Eye (tissue), 1 donor: ENCODE measurements around the gene GKN2.

Experiments used
- DNase-seq: peaks from one replicate; pipeline ENCODE4 v3.0.0-alpha.2; 2015

The GKN2 gene, protein sequence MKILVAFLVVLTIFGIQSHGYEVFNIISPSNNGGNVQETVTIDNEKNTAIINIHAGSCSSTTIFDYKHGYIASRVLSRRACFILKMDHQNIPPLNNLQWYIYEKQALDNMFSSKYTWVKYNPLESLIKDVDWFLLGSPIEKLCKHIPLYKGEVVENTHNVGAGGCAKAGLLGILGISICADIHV

DNA sequence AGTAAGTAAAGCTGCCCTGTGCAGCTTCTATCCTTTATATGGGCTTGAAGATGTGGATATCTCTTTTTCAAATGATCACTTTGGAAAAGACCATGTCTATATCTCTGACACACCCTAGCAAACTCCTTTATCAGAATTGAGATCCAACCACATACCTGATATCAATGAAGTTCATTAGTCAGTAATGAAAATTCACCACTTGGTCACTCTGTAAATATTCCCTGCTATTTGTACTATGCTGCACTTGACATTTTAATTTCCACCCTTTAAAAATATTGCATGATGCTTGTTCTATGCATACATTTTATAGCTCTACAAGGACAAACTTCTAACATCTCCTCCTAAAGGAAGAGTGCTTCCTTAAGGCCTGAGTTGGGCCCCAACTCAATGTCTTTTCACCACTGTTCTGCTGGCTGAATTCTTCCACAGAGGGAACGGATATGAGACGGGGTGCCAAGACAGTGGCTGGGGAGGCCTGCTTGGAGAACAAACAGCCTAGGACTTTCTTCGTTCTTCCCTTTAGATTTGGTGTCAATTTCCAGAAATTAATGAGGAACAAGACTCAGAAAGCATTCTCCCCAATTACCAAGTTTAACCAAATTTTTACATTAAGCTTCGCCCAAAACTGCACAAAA, at the start of gene GKN2:
GKN2 (minus strand) TSS at position 7 of the 635 bp plus-strand sequence. CDS start 32 bp downstream, outside the sequence.
- DNase-seq: no peak

DNA sequence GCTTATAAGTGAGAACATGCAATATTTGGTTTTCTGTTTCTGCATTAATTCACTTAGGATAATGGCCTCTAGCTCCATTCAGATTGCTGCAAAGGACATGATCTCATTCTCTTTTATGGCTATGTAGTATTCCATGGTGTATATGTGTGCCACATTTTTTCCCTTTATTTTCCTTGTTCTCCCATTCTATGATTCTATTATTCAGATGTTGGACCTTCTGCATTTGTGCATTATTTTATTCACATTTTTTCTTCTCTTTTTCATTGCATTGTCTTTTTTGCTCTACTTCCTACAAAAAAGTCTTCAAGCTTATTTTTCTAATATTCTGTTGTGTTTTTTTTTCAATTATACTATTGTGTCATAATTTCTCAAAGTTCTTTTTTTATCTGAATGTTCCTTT, 49.2 kb upstream of the GKN2 start:
- DNase-seq: no peak

DNA sequence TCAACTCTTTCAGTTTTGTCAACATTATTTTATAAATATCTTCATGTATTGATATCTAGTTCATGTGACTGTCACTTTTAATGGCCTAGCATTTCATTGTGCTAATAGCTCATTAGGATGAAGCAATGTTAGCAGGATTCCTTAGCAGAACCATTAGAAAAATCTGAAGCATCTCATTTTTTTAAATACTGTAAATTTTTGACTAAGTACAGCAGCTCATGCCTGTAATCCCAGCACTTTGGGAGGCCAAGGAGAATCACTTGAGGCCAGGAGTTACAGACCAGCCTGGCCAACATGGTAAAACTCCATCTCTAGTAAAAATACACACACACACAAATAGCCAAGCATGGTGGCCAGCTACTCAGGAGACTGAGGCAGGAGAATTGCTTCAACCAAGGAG, 44.7 kb upstream of the GKN2 start:
- DNase-seq: no peak

DNA sequence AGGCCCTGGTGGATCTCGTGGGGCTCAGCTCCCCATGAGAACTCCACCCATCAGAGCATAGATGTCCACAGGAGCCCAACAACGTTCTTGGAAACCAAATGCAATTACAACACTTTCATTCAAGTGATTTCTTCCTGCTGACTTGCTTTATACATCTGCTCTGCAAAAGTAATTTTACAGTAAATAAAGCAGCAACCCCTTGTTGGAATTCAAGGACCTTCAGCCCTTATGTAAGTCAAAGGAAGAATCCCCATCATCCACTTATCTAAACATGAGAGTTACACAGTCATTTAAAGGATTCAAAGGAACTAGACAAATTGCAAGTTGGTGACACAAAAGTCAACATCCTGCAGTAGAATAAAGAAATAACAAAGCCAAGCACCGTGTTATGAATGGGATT, 43.2 kb upstream of the GKN2 start:
- no peak for DNase-seq

DNA sequence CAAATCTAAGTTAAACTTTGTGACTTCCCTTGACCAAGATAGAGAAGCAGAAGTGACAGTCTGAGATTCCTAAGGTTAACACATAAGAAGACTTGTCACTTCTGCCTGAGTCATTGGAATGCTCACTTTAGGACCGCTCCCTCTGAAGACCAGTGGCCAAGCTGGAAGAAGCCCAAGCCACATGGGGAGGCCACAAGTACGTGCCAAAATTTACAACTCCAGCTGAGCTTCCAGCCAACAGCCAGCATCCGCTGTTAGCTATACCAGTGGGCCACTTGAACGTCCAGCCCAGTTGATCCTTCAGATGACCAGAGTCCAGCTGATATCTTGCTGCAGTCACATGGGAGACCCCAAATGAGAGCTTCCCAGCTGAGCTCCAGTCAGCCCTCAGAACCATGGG, 42.2 kb upstream of the GKN2 start:
- DNase-seq: no peak

DNA sequence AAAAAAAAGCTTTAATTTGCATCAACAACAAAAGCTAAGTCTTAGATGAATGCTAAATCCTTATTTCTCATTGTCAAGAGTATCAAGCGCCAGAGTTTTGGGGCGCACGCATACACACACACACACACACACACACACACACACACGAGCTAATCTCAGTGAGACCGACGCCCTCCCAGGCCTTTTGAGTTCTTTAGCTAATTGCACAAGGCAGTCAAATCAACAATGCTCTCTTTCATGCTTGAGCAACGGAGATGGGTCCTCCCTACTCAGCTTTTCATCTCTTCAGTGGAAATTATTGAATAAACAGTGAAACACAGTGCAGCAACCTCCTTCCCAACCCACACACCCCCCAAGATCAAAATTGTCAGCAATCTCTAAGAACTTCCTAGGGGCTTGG, 41.0 kb upstream of the GKN2 start:
- no peak for DNase-seq

DNA sequence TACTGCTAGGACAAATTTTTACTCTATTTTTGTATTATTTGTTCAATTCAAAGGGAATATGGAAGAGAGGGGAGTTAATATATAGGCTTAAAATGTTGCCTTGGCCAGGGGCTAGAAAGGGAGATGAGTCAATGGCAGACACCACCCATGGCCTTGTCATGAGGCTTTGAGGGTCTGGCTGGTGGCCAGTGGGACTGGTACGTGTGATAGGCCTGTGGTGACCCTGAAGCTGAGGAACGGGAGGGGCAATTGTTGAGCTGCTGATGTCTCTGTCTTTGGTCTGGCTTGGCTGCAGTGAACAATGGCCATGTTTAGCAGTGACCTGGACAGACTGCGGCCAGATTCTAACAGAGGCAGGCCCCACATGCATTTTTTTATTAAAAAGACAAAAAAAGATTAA, 40.2 kb upstream of the GKN2 start:
- DNase-seq: no peak

DNA sequence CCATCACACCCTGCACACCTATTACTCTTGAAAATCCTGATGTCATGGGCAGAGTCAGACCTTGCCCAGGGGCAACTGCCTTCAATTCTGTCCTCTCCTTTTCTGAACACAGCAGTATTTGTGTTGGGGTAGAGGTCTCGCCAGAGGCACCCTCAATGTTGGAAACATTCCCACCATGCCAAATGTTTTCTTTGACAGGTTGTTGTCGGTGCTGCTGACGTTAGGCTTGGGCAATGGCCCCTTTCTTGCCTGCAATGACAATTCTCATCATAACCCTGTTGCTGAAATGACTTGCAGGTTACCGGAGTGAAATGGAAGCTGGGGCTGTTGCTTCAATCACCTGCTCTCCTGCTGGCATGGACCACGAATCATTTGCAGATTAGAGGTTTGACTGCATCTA, 39.6 kb upstream of the GKN2 start:
- DNase-seq: no peak

DNA sequence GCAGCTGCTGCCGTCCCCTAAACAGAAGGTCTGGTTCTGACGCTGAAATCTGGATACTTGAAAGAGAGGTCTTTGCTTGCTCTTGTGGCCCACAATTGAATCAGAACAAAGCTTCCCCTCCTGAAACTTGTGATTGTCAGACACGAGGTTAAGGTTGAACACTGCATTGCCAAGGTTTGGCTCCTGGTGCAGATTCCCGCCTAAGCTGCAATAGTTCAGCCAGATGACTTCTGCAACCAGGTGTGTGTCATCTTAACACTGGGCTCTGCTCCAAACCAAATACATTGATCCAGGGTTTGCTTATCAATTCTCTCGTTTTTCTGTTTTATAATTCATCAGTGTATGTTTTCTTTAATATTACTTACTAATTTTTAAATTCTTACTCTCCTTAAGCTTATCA, 36.3 kb upstream of the GKN2 start:
- DNase-seq: no peak

DNA sequence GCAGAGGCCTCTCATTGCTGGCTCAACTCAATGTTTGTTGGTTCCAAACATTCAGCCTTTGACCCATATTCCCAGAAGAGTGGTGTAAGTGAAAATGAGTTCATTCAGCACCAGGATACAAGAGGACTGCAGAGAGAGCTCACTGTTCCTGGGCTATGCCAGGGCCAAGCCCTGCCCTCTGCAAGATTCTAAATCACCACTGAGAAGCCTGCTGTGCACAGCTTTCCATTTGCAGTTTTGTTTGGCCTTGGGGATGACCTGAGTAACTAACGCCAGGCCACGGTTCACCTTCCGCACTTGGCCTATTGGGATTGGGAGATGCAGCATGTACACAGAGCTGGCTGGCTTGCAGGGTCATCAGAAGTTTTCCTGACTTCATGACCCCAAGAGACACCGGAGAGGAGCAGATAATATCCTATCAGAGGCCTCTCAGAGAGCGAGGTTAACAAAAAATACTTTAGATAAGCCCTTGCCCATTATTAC, 34.4 kb upstream of the GKN2 start:
- no peak for DNase-seq

DNA sequence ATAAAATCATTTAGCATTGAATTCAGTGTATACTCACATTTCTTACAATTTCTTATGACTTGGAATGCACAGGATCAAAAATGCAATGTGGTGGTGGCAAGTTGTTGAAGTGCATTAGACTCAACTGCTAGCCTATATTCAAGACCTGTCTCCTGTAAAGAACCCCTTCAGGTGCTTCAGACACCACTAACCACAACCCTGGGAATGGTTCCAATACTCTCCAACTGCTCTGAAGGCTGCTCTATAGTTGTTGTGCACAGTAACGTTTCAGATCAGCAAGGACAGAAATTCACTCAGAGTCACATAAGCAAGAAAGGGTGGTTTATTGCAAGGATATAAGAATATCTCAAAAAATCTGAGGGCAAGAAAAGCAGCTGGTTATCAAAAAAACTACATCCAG, 28.3 kb upstream of the GKN2 start:
- no peak for DNase-seq

DNA sequence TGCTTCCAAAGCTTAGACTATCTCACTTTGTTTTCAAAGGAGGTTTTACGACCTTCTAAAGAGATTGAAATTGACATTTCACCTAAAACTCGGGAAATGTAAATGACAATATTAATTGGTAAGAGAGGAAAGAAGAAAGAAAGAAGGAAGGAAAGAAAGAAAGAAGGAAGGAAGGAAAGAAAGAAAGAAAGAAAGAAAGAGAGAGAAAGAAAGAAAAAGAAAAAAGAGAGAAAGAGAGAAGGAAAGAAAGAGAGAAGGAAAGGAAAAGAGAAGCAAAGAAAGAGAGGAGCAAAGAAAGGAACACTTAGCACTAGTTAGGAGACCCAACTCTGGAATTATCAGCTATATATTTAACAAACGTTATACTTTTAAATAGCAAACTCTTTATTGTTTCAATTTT, 25.4 kb upstream of the GKN2 start:
- DNase-seq: no peak

DNA sequence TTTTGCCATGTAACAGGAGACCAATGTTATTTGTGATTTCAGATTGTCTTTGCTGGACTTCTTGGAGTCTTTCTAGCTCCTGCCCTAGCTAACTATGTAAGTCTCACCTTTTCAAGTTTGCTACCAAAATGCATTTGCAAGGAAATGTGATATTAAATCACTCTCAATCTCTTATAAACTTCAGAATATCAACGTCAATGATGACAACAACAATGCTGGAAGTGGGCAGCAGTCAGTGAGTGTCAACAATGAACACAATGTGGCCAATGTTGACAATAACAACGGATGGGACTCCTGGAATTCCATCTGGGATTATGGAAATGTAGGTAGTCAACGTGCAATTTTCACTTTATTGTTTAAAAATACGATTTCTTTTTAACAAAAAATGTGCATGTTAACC, 24.8 kb upstream of the GKN2 start:
- no peak for DNase-seq

DNA sequence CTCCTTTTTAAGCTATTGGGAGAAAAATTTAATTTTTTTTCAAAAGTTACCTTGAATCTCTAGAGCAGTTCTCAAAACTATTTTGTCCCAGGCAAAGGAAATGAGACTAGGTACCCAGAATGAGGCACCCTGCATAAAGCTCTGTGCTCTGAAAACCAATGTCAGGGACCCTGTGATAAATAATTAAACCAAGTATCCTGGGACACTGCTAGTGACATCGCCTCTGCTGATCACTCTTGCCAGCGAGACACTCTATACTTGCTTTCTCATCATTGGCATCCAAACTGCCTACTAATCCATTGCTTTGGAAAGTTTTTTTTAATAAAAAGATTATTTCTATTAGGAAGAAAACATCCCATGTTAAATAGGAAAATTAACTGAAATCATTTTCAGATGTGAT, 23.2 kb upstream of the GKN2 start:
- DNase-seq: no peak

DNA sequence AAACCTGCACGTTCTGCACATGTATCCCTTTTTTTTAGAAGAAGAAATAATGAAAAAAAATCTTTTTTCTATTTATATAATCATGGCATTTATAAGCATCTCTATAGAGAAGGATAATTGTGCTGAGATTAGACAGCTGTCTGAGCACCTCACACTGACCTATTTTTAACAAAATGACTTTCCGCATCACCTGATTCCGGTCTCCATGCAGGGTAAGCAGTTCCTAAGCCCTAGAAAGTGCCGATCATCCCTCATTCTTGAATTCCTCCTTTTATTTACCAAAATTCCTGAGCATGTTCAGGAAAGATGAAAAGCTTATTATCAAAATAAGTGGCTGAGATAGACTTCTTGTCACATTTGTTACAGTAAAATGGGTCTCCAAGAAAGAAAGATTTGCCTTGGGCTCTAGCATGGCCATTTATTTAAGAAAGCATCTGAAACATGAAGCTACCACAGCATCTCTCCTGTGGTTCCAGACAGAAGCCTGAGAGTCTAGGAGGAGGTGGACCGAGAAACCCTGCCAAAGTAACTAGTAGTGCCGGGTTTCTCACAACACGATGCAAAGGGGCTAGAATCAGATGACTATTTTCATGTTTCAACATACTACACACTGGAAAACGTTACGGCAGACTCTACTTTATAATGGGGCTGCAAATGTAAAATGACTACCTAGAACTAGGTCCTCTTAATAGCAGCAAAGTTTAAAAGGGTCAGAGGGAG, 22.4 kb upstream of the GKN2 start:
- peak; percentile 34 for DNase-seq

DNA sequence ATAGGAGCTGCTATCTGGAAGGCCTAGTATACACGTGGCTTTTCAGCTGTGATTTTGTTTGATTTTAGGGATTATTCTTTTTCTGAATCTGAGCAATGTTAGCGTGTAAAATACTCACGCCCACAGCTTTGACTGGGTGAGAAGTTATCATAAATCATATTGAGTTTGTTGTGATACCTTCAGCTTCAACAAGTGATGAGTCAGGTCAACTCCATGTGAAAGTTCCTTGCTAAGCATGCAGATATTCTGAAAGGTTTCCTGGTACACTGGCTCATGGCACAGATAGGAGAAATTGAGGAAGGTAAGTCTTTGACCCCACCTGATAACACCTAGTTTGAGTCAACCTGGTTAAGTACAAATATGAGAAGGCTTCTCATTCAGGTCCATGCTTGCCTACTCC, 21.6 kb upstream of the GKN2 start, which contains the start of gene GKN1:
GKN1 (plus strand) TSS at position 386 of the 400 bp plus-strand sequence. CDS start 42 bp downstream, outside the sequence.
- no peak for DNase-seq

DNA sequence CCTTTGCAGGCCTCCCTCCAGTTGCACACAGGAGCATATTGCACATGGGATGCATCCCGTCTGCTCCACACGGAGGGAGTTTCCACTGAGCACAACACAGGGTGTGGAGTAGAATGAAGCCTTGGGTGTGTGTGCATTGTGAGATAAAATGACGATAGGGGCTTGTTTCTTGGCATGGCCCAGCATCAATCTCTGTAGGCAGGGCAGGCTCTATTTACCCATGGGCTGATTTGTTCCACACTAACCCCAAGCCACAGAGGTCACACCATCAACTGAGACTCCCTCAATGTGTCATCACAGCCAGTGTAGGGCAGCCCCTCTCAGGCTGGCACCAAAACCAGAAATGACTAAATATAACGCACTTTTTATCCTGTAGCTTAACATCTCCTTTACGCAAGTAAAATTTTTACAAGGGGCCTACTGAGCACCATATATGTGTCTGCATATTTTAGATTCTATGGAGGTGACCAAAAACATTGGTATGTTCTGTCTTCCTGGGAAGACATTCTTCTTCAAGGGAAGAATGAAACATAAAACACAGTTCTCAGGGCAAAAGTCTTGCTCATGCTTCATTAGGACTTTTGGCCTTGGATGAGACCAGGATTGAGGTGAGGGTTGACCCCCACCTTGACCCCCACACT, 19.0 kb upstream of the GKN2 start:
- DNase-seq: peak; percentile 17

DNA sequence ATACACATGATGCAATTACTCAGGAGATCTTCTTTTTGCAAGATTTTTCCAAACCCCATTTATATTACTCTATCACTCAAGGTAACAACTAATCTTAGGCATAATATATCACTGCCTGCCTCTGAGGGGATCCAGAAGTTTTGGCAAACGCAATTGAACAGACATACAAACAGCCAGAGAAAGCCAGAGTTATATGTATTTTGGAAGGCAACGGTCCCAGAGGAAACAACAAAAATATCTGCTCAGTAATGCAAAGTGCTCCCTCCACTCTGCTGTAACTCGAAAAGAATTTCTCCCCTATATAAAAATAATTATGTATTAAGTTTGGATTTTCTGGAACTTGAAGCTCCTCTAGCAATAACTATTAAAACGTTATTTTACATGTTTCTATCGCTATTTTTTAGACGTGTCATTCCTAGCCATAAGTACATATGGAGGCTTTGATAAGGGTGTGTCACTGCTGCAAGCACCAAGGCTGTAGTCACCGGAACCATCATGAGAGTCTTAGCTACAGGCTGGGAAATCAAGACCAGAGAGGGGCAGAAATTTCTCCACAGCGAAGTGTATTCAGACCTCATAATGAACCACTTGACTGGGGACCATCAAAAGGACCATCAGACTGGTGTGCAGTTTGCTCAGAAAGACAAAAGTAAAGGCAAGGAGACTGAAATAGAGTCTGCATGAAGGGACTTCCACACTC, 18.0 kb upstream of the GKN2 start:
- no peak for DNase-seq

DNA sequence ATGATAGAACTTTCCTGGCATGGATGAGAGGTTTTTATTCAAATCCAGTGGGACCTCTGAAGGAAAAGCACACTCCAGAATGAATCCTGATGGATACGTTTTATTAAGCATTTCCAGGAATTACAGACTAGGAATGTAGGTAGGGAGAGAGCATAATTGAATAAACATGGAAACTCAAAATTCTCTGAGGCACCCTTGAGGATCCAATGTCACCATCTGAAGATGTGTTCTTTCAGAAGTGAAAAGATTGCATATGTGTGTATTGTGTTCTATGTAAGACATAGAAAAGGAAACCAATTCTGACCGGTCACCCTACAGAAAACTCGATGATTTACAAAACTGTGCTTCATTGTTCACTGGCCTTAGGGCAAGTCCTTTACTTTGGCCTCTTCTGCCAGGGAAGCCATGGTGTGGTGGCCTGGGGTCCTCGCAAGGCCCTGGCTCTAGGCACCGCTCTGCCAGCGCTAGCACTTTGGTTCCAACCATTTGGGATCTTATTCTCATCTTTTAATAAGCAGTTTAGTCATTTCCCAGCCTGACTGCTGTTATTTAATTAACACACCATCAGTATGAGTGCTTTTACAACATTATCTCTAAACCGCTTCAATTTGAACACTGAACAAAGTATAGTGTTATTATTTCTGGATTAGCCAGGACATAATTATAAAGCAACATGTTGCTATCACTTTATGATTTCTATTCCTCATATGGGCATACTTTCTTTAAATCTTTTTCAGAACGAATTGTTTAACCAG, 17.2 kb upstream of the GKN2 start:
- no peak for DNase-seq

DNA sequence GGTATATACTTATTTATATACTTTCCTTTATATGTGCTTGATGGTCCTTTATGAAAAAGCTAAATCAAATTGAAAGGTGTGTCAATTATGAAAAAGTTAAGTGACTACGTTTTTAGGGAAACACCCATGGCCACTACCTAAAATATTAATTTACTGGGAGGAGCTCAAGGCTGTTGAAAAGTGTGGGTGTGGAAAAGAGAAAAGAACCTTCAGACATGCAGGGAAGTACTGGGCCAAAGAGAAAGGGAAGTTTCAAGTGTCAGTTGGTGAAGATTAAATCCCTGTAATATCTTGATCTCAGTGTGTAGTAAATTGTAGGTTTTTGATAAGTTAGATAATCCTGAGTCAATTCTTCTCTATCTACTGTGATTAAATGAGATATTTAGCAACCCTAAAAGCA, 15.5 kb upstream of the GKN2 start:
- no peak for DNase-seq

DNA sequence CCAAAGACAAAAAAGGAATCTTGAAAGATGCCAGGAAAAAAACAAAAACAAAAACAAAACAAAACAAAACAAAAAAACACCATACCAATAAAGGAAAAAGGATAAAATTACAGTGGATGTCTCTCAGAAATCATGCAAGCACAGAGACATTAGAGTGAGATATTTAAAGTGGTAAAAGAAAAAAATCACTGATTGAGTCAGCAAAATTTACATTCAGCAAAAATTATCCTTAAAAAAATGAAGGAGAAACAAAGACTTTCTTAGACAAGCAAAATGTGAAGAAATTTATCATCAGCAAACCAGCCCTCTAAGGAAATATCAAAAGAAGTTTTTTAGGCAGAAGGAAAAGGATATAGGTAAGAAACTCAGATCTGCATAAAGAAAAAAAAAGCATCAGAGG, 11.6 kb upstream of the GKN2 start:
- no peak for DNase-seq

DNA sequence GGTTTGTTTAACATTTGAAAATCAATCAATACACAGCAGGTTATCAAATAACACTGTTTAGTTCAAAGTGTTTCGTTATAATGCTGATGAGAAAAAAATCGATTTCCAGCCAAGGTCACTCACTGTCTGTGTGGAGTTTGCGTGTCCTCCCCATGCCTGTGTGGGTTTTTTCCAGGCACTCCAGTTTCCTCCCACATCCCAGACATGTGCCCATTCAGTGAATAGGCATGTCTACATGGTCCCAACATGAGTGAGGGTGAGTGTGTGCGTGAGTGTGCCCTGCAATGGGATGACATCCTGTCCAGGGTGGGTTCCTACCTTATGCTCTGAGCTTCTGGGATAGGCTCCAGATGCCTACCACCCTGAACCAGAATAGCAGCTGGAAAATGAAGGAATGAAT, 8.7 kb upstream of the GKN2 start:
- DNase-seq: no peak
